Superior temporal gyrus (tissue), 1 donor: ENCODE measurements around the gene GADD45G.

Source experiments
- DNase-seq: peaks from one replicate; pipeline ENCODE4 v3.0.0-alpha.2; 2016; ENCODE audit errors: extremely low spot score

Gene GADD45G

GRCh38 chr9:89630508-89630907 lies 25.7 kb downstream of the GADD45G start:
- DNase-seq = no peak

GRCh38 chr9:89631384-89631783 lies 26.6 kb downstream of the GADD45G start:
- no peak for DNase-seq

- no peak for DNase-seq
These were observed 27.5 kb downstream of the GADD45G start for GRCh38 chr9:89632192-89632733.

- no peak for DNase-seq
These were observed 27.9 kb downstream of the GADD45G start for GRCh38 chr9:89632736-89633135.

GRCh38 chr9:89633404-89633803 lies 28.6 kb downstream of the GADD45G start:
- DNase-seq = no peak

- no peak for DNase-seq
These were observed 29.1 kb downstream of the GADD45G start for GRCh38 chr9:89633920-89634319.

- peak; percentile 38 for DNase-seq
These were observed 30.4 kb downstream of the GADD45G start for GRCh38 chr9:89634995-89635742.

GRCh38 chr9:89635816-89636215 lies 31.0 kb downstream of the GADD45G start:
- no peak for DNase-seq

GRCh38 chr9:89637787-89638186 lies 33.0 kb downstream of the GADD45G start:
- no peak for DNase-seq

- DNase-seq = no peak
These were observed 33.5 kb downstream of the GADD45G start for GRCh38 chr9:89638359-89638758.

- DNase-seq = no peak
These were observed 34.1 kb downstream of the GADD45G start for GRCh38 chr9:89638893-89639292.

GRCh38 chr9:89639367-89639795 lies 34.6 kb downstream of the GADD45G start:
- DNase-seq = peak; percentile 42

- DNase-seq = no peak
These were observed 35.1 kb downstream of the GADD45G start for GRCh38 chr9:89639961-89640360.

- no peak for DNase-seq
These were observed 35.5 kb downstream of the GADD45G start for GRCh38 chr9:89640361-89640760.

- no peak for DNase-seq
These were observed 36.0 kb downstream of the GADD45G start for GRCh38 chr9:89640801-89641200.

- no peak for DNase-seq
These were observed 37.2 kb downstream of the GADD45G start for GRCh38 chr9:89641980-89642379.

GRCh38 chr9:89642789-89643188 lies 38.0 kb downstream of the GADD45G start:
- no peak for DNase-seq

- DNase-seq = no peak
These were observed 41.6 kb downstream of the GADD45G start for GRCh38 chr9:89646189-89646939.

- no peak for DNase-seq
These were observed 42.7 kb downstream of the GADD45G start for GRCh38 chr9:89647366-89648128.

- no peak for DNase-seq
These were observed 43.6 kb downstream of the GADD45G start for GRCh38 chr9:89648247-89649000.

- no peak for DNase-seq
These were observed 44.4 kb downstream of the GADD45G start for GRCh38 chr9:89649039-89649691.
